Pons (tissue), 1 donor: ENCODE measurements around the gene SH3D19.

ENCODE experiments used
- DNase-seq: peaks from one replicate; pipeline ENCODE4 v3.0.0-alpha.2; 2016; ENCODE audit warnings: low spot score

SH3D19 gene

GRCh38 chr4:151231915-151232595 is 93.3 kb downstream of the SH3D19 start:
- no peak for DNase-seq

- peak; percentile 34 for DNase-seq
Measured at GRCh38 chr4:151228189-151229119, 97.0 kb downstream of the SH3D19 start.

- peak; percentile 92 for DNase-seq
Measured at GRCh38 chr4:151227731-151228130, 97.7 kb downstream of the SH3D19 start.

GRCh38 chr4:151227172-151227571 is 98.2 kb downstream of the SH3D19 start:
- peak; percentile 50 for DNase-seq

GRCh38 chr4:151226004-151226932 is 99.1 kb downstream of the SH3D19 start:
- DNase-seq: peak; percentile 92

- no peak for DNase-seq
Measured at GRCh38 chr4:151223465-151223864, 101.9 kb downstream of the SH3D19 start.

- no peak for DNase-seq
Measured at GRCh38 chr4:151219948-151220347, 105.5 kb downstream of the SH3D19 start.

GRCh38 chr4:151219091-151219490 is 106.3 kb downstream of the SH3D19 start:
- no peak for DNase-seq

- no peak for DNase-seq
Measured at GRCh38 chr4:151218343-151218742, 107.1 kb downstream of the SH3D19 start.

- no peak for DNase-seq
Measured at GRCh38 chr4:151217326-151217725, 108.1 kb downstream of the SH3D19 start.

- no peak for DNase-seq
Measured at GRCh38 chr4:151215295-151215694, 110.1 kb downstream of the SH3D19 start.

- DNase-seq: no peak
Measured at GRCh38 chr4:151207868-151208267, 117.5 kb downstream of the SH3D19 start.

GRCh38 chr4:151207186-151207585 is 118.2 kb downstream of the SH3D19 start:
- no peak for DNase-seq

- DNase-seq: peak; percentile 67
Measured at GRCh38 chr4:151206241-151207005, 119.0 kb downstream of the SH3D19 start.

GRCh38 chr4:151205722-151206121 is 119.7 kb downstream of the SH3D19 start:
- DNase-seq: peak; percentile 44

- DNase-seq: no peak
Measured at GRCh38 chr4:151204925-151205524, 120.4 kb downstream of the SH3D19 start.

- no peak for DNase-seq
Measured at GRCh38 chr4:151202851-151203455, 122.5 kb downstream of the SH3D19 start.

- DNase-seq: no peak
Measured at GRCh38 chr4:151202381-151202780, 123.0 kb downstream of the SH3D19 start.

GRCh38 chr4:151199319-151200190 is 125.8 kb downstream of the SH3D19 start:
- peak; percentile 94 for DNase-seq
